Activated CD4-positive, alpha-beta T cell treated with anti-CD3 and anti-CD28 coated beads, Interleukin-2, amount 50 U/mL, for 1 hour (primary cell): ENCODE data around the gene GCN1.

Experiments
- DNase-seq: peaks from one replicate; pipeline ENCODE4 v3.0.0-alpha.2; 2020

Gene GCN1

DNA sequence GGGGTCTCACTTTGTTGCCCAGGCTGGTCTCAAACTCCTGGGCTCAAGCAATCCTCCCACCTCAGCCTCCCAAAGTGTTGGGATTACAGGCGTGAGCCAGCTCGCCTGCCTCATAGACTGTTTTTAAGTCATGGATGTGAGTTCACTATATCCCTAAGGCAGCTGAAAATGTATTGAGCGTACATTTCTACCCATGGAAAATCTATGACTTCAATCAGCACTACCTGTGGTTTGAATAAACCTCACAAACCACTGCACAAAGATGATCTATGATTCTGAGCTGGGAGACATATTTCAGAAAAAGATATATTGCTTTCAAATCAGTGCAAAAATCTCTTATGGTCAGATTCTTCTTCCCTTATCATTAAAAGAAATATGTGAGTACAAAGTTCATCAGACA, 22.5 kb downstream of the GCN1 start:
- no peak for DNase-seq

GRCh38 chr12:120170631-120171030, 23.9 kb downstream of the GCN1 start:
- no peak for DNase-seq

GRCh38 chr12:120169946-120170345, 24.6 kb downstream of the GCN1 start:
- DNase-seq: no peak

DNA sequence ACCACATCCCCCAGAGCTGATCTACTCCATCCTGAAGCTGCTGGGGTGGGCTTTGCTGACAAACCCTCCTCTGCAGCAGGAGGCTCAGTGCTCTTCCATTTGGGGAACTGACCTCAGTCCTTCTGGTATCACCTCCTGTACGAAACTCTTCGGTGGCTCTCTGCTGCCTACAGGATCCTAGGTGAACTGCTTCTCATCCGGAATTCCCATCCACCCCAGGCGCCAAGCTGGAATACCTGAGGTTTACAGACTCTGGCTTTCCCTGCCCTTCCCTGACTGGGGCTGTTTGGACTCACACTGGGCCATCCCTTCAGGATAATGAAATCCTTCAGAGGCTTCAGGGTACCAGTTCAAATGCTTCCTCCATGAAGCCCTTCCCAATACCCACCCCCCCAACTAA, 26.2 kb downstream of the GCN1 start:
- DNase-seq: no peak

- DNase-seq: no peak
Observed at GRCh38 chr12:120167529-120168095, 26.9 kb downstream of the GCN1 start.

- DNase-seq: no peak
Observed at GRCh38 chr12:120164293-120164692, 30.2 kb downstream of the GCN1 start.

GRCh38 chr12:120162763-120163162, 31.8 kb downstream of the GCN1 start:
- no peak for DNase-seq

GRCh38 chr12:120161852-120162251, 32.7 kb downstream of the GCN1 start:
- DNase-seq: no peak

GRCh38 chr12:120159509-120160237, 34.8 kb downstream of the GCN1 start:
- DNase-seq: no peak

DNA sequence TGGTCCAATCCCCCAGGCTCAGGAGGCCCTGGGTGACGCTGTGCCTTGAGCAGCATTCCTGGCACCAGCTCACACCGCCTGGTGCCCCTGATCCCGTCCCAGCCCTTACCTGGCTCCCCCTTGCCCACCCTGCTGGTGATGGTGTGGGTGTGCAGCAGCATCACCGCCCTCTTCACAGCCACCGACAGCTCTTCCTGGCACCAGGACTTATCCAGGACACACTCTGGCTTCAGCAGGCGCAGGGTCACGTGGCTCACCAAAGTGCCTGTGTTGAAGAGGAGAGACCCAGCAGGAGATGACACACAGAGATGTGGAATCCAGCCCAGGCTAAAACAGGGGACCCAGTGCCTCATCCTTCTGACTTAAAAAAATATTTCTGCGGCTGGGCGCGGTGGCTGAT, 36.2 kb downstream of the GCN1 start:
- DNase-seq: no peak

DNA sequence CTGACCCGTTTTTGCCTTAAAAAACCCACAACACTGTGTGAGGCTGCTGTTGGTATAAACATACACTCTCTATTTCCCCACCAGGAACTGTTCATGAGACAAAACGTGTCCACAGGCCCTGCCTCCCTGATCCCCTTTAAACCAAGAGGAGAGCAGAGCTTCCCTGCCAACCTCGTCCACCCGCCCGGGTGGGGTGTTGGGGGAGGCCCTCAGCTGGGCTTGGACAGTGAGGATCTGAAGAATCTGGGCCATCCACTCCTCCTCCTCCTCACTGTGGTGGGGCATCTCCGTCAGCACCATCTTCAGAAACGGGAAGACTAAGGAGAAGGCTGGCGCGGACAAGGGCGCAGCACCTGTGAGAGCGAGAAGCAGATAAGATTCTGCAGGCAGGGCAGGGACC, 36.8 kb downstream of the GCN1 start:
- no peak for DNase-seq

DNA sequence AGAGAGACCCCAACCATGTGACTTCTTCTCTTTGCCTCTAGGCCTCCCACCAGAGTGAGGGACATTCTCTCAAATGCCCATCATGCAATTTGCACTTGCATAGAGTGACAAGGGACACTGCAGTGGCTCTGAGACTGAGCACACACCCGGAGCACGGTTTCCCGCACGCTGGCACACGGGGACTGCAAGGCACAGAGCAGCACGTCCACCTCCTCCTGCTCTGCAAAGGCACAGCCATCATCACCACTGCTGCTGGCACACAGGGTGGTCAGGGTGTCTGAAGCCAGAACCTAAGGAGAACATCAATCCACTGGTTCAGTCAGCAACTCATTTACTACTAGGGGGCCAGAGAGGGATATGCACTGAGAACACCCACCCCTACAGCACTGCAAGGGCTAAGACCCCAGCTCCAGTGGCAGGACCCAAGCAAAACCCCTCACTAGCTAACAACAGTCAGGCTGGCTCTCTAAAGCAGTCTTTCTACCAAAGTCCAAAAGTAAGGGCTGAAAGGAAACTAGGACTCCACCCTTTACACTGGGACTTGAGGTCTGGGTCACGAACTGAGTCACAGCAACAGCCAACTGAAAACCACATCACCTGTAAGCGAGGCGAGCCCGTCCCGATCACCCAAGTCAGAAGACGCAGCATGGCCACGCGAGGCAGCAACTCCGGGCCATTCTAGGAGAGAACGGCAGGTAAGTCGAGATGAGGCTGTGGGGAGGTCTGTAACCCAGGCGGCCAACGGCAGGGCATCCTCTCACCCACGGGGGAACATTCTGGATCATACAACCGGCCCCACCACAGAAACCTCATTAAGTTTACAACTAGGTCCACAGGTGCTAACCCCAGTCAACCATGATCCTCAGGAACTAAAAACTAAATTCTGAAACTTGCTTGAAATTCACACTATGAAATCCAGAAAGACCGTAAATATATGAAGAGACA, 37.9 kb downstream of the GCN1 start:
- no peak for DNase-seq

DNA sequence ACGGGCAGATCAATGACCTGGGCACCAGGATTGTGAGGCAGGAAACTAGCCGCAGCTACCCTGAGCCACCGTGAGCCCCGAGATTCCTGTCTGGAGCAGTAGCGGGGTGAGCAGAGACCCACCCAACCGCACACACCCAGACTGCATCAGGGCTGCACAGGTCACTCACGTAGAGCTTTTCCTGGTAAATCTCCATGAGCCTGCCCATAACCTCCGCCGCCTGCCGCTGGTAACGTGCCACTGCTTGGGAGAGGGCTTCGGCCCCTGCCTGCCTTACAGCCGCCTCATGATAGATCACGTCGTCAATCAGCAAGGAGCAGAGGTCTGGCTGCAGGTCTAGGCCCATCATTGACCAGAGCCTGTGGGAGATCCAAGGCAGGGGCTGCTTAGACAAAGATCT, 39.4 kb downstream of the GCN1 start:
- DNase-seq: no peak

- no peak for DNase-seq
Observed at GRCh38 chr12:120150919-120151525, 43.5 kb downstream of the GCN1 start.

- DNase-seq: no peak
Observed at GRCh38 chr12:120148011-120148410, 46.5 kb downstream of the GCN1 start.

DNA sequence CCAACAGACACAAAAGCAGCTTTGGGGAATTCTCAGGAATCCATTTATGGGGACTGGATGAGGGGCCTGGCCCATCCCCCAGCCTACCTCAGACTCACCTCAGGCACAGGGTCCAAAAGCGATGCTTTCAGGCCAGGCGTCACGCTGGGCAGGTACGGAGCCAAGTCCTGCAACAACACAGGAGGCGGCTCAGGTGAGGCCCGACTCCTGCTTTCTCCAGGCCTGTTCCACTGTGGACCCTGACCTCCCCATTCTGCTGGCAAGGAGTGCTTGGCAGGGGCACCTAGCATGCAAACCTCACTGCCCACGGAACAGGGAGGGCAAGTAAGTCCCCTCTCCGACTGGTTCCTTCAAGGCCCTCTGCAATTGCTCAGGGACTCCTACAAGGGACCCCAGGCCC, 49.4 kb downstream of the GCN1 start:
- DNase-seq: no peak

DNA sequence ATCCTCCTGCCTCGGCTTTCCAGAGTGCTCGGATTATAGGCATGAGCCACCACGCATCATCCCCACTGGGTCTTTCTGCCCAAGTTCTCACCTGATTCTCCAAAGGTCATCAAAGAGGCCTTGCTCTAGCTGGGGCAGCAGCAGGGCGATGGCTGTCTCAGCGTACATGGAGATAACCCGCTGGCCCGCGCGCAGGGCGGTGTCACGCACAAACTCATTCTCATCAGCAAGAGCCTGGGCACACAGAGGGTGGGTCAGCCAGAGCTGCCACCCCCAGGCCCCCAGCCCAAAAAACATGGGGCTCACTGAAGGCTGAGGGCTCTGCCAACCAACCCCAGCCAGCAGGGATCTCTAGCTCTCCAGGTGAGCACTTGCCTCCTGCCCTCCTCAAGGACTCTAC, 50.3 kb downstream of the GCN1 start:
- no peak for DNase-seq

- no peak for DNase-seq
Observed at GRCh38 chr12:120142231-120142877, 52.2 kb downstream of the GCN1 start.

DNA sequence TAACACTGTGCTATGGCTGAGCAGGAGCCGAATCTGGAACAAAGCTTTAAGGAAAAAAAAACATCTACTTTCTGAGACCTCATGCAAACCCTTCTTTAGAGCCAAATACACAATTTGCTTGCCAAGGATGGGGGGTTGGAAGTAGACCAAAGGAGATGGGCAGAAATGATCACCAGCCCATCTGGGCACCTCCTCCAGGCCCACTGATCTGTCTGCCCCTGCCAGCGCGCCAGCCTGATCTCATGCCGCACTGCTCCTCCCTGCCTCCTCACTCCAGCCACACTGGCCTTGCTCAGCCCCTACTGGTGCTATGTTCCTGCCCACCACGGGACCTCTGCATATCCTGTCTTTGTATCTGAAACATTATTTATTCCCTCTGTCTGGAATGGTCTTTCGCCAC, 53.2 kb downstream of the GCN1 start:
- DNase-seq: no peak

DNA sequence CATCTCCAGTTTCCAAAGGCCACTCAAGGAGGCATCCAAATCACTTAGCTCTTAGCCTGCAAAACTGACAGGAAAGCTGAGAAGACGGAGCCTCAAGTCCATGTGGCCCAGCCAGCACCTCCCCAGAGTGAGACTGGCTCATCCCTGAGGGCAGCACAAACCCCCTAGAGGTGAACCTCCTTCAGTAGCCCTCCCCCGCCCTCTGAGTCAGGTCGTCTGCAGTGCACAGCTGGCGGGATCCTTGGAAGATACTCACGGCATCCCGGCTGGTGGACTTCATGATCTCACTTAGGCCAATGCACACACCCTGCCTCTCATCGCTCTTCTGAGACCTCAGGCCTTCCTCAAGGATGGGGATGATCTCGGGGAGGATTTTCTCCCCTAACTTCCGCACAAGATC, 53.9 kb downstream of the GCN1 start:
- no peak for DNase-seq

- DNase-seq: no peak
Observed at GRCh38 chr12:120139958-120140357, 54.6 kb downstream of the GCN1 start.

- DNase-seq: no peak
Observed at GRCh38 chr12:120138366-120138765, 56.1 kb downstream of the GCN1 start.

DNA sequence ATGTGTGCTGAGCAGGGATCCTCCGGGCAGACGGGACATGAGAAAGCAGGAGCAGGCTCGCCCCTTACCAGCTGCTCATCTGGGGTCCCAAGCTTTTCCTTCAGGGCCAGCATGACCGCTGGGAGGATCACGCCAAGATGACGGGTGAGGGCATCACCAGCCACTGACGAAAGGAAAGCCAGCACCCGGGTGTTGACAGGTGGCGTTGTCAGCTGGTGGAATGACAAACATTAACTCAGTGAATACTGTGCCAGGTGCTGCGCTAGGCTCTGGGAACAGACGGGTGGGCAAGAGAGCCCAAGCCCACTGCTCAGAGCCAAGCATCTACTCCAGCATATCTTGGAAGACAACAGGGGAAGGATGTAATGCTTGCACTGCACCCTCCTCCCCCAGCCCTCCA, 56.7 kb downstream of the GCN1 start:
- no peak for DNase-seq
